PC-9 (cell line): ENCODE data around the gene RNF114. TPM values are rescaled to one million over a fixed set of nuclear protein-coding genes. Genes with fewer than 3 reads are reported as not detected.

Experiments
- BruUV-seq: library from RNA; stranded (reverse); fragments of 400-500 nt; replicated peaks from 2 replicates; lab custom pipeline; 2021; lab: Mats Ljungman, UMichigan
- CTCF ChIA-PET: fragments of 300-600 bp; sonication (Branson Sonifier 250); formaldehyde crosslinking; loops from one replicate; lab custom pipeline; 2022; ENCODE audit warnings: antibody characterized with exemption; lab: Charles Lee
- POLR2A ChIA-PET: fragments of 300-600 bp; sonication (Branson Sonifier 250); formaldehyde crosslinking; loops from one replicate; lab custom pipeline; 2022; ENCODE audit warnings: antibody characterized with exemption; ENCODE audit not compliant: unreplicated experiment; lab: Charles Lee
- DNase-seq, 2 experiments: peaks; one replicate each; pipeline versions ENCODE4 v3.0.0 to v3.0.0-alpha.2; 2015 to 2022; ENCODE audit warnings: mixed read lengths in 1 of 2
- H2AFZ ChIP-seq: fragments of 200-600 bp; sonication (generic); 2 replicates; pipeline ENCODE4 v1.8.1; 2017; ENCODE audit warnings: antibody characterized with exemption
- H3F3A ChIP-seq: fragments of 200-600 bp; sonication (generic); 2 replicates; pipeline ENCODE4 v1.8.1; 2017; ENCODE audit warnings: antibody characterized with exemption, mild to moderate bottlenecking, low read depth; ENCODE audit not compliant: insufficient read depth
- H3K27ac ChIP-seq: fragments of 200-600 bp; sonication (generic); 2 replicates; pipeline ENCODE4 v1.6.1; 2016; ENCODE audit warnings: mixed run types
- H3K27me3 ChIP-seq: fragments of 200-600 bp; sonication (generic); 2 replicates; pipeline ENCODE4 v1.6.1; 2016; ENCODE audit warnings: low read depth, mixed run types; ENCODE audit not compliant: insufficient read depth
- H3K36me3 ChIP-seq: fragments of 200-600 bp; sonication (generic); 2 replicates; pipeline ENCODE4 v1.6.1; 2016; ENCODE audit warnings: low read depth, mixed run types
- H3K4me1 ChIP-seq: fragments of 200-600 bp; sonication (generic); replicated peaks from 2 replicates; pipeline ENCODE4 v1.6.1; 2016; ENCODE audit warnings: mixed run types; ENCODE audit not compliant: insufficient read depth
- H3K4me2 ChIP-seq: fragments of 200-600 bp; sonication (generic); 2 replicates; pipeline ENCODE4 v1.6.1; 2017; ENCODE audit warnings: mixed run types
- H3K4me3 ChIP-seq: fragments of 200-600 bp; sonication (generic); 2 replicates; pipeline ENCODE4 v1.6.1; 2016; ENCODE audit warnings: mixed run types
- H3K79me2 ChIP-seq: fragments of 200-600 bp; sonication (generic); 2 replicates; pipeline ENCODE4 v1.6.1; 2017; ENCODE audit warnings: low read depth, mixed run types
- H3K9me2 ChIP-seq: fragments of 200-600 bp; sonication (generic); 2 replicates; pipeline ENCODE4 v1.8.1; 2017; ENCODE audit warnings: mild to moderate bottlenecking; ENCODE audit not compliant: insufficient read depth
- H3K9me3 ChIP-seq: fragments of 200-600 bp; sonication (generic); 2 replicates; pipeline ENCODE4 v1.8.1; 2016; ENCODE audit warnings: low read depth; ENCODE audit not compliant: insufficient read depth
- H4K20me1 ChIP-seq: fragments of 200-600 bp; sonication (generic); 2 replicates; pipeline ENCODE4 v1.8.1; 2017; ENCODE audit not compliant: insufficient read depth
- EZH2 ChIP-seq: fragments of 200-600 bp; sonication (generic); IDR thresholded peaks from 2 replicates; pipeline ENCODE4 v1.8.0; 2017; ENCODE audit warnings: antibody characterized with exemption, low read depth
- intact Hi-C: fragments of 100-400 bp; cut with micrococcal nuclease; formaldehyde crosslinking; loops from one replicate; pipeline ENCODE4 v1.10.0; 2022; ENCODE audit not compliant: unreplicated experiment
- total RNA-seq: library from RNA; stranded (reverse); gene quantifications from 2 replicates; pipeline ENCODE4 v1.2.3, GENCODE V29; 2021
- TF ChIP-seq, protein P1 (sequence below): fragments of 200-600 bp; sonication (generic); conservative IDR thresholded peaks from 2 replicates; pipeline ENCODE4 v1.6.1; 2017; ENCODE audit warnings: mixed run types, antibody characterized with exemption, mild to moderate bottlenecking, moderate library complexity

Gene RNF114
- total RNA-seq, 1 experiment from 2014 or later = 92.5 TPM

DNA sequence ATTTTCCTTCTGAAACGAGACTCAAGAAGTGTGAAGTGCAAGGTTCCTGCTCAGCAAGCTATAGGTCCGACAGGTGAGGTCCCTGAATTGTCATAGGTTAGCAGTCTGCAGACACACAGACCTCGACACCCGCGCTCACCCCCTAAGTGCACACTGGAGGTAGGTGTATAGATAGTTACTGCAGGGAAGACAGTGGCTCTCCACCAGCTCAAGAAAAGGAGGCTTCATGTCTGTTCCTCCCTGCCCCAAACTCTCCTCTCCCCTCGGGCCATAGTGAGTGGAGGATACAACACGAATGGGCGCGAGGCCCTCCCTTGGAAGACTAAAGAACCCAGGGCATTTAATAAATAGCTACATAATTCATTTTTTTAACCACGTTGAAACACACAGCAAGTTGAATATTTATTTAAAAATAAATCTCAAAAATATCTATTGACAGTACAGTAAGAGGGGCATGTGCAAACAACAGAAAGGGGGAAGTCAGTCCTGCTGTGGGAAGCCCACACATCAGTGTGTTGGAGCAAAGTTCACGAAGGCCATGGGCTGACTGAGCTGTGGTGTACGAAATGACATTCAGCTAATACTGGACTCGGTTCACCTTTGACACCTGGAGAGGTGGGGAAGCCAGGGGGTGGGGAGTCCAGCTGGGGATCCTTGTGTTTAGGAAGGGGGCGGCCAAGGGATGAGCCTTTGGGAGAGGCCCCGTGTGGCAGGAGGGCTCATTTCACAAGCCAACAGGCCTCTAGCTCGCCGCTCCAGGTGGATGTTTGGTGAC is 31.6 kb upstream of the RNF114 start:
- peaks cover 9% of the 10 kb centered on the region for H4K20me1 ChIP-seq
- no peak overlapping the region for H2AFZ ChIP-seq
- peaks cover 4% of the 10 kb centered on the region; the same call in 1 of the 2 replicates for H3K79me2 ChIP-seq
- 0 out of 2 replicates have a peak, but pooled peaks cover 4% of the 10 kb centered on the region for H3K4me1 ChIP-seq
- H3K9me2 ChIP-seq = no peaks in the 10 kb centered on the region
- POLR2A ChIA-PET = no interaction called here
- H3F3A ChIP-seq = peaks cover 39% of the 10 kb centered on the region; the same call in 1 of the 2 replicates
- H3K4me2 ChIP-seq = no peak overlapping the region
- BruUV-seq = no TSS peak
- H3K4me3 ChIP-seq = no peak overlapping the region
- no peak for DNase-seq
- H3K36me3 ChIP-seq = peaks cover 40% of the 10 kb centered on the region
- intact Hi-C loops = no loop called here
- no peaks in the 10 kb centered on the region for H3K27me3 ChIP-seq
- CTCF ChIA-PET = interaction anchor here (0.6 kb wide), 3 partner anchors 377 to 549 kb away, joined by 3 to 8 read pairs (median 6); no protein-coding TSS in a partner anchor
- H3K27ac ChIP-seq = no peak overlapping the region
- TF ChIP-seq EZH2 = no peak
- TF ChIP-seq, protein P1, sequence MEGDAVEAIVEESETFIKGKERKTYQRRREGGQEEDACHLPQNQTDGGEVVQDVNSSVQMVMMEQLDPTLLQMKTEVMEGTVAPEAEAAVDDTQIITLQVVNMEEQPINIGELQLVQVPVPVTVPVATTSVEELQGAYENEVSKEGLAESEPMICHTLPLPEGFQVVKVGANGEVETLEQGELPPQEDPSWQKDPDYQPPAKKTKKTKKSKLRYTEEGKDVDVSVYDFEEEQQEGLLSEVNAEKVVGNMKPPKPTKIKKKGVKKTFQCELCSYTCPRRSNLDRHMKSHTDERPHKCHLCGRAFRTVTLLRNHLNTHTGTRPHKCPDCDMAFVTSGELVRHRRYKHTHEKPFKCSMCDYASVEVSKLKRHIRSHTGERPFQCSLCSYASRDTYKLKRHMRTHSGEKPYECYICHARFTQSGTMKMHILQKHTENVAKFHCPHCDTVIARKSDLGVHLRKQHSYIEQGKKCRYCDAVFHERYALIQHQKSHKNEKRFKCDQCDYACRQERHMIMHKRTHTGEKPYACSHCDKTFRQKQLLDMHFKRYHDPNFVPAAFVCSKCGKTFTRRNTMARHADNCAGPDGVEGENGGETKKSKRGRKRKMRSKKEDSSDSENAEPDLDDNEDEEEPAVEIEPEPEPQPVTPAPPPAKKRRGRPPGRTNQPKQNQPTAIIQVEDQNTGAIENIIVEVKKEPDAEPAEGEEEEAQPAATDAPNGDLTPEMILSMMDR = no peak
- H3K9me3 ChIP-seq = no peaks in the 10 kb centered on the region

DNA sequence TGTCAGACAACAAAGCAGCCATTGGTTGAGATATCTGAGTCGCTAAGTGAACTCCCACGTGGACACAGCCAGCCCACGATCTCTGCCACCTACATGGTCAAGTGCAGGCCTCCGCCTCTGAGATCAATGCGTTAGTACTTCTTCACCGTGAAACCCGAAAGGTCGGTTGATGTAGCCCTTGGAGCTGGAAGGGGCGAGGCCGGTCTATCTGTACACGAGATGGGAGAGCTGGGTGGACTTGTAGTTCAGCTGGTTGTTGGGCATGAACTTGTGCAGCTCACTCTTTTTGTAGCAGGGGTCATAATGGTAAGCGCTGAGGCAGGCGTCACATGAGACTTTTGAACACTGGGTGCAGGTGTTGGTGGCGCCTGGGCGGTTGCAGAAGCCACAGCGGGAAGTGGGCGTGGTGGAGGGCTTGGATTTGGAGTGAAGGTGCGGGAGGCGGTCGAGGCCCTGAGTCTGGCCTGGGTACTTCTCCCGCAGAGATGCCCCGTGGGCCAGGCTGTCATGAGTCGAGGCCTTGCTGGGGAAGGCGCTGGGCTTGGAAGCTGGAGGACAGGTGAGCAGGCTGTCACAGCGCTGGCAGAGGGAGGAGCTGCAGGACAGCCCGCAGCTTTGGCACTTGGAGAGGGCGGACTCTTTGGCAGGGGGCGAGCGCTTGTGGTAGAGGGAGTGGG is 30.6 kb upstream of the RNF114 start:
- CTCF ChIA-PET = no interaction called here
- no peaks in the 10 kb centered on the region for H3K4me1 ChIP-seq
- H3K9me3 ChIP-seq = no peaks in the 10 kb centered on the region
- H3K79me2 ChIP-seq = peaks cover 13% of the 10 kb centered on the region
- H3F3A ChIP-seq = peaks cover 30% of the 10 kb centered on the region; the same call in 1 of the 2 replicates
- BruUV-seq = no TSS peak
- H3K9me2 ChIP-seq = no peaks in the 10 kb centered on the region
- H2AFZ ChIP-seq = no peak overlapping the region
- H4K20me1 ChIP-seq = peaks cover 18% of the 10 kb centered on the region
- peaks cover 48% of the 10 kb centered on the region for H3K36me3 ChIP-seq
- H3K27ac ChIP-seq = no peak overlapping the region
- POLR2A ChIA-PET = no interaction called here
- intact Hi-C loops = no loop called here
- no peak overlapping the region for H3K4me2 ChIP-seq
- DNase-seq = no peak
- H3K4me3 ChIP-seq = no peak overlapping the region
- TF ChIP-seq, protein P1 = no peak
- TF ChIP-seq EZH2 = no peak
- no peaks in the 10 kb centered on the region for H3K27me3 ChIP-seq

DNA sequence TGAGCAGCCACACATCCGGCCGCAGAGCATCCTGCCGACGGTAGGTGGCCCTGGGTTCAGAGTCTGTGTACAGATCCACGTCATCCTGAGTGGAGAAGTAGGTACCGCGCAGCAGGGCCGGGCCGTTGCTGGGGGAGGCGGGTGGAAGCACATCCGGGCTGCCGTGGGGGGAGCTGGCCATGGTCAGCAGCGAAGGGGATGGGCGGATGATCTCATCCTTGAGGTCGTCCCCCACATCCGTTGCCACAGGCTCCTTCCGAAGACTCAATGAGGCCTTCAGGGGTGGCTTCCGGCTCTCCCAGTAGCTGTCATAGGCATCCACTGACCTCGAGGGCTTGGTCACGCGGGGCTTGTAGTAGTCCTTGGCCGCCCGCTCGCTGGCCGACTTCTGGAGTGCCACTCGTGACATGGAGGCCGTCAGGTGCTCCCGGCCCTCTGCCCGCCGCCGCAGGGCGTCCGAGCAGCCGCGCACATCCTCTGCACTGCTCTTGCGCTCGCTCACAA is 30.0 kb upstream of the RNF114 start:
- CTCF ChIA-PET = interaction anchor here (0.6 kb wide), 1 partner anchor 9 kb away, joined by 4 read pairs; the partner anchor contains the start of gene SPATA2
- Histone ChIP-seq H2AFZ (no peak overlapping the region), H3K4me1 (no peaks in the 10 kb centered on the region), H3K36me3 (peaks cover 48% of the 10 kb centered on the region), H3K9me2 (no peaks in the 10 kb centered on the region), H4K20me1 (peaks cover 24% of the 10 kb centered on the region), H3K79me2 (peaks cover 19% of the 10 kb centered on the region), H3K27me3 (no peaks in the 10 kb centered on the region), H3F3A (peaks cover 25% of the 10 kb centered on the region; the same call in 1 of the 2 replicates), H3K9me3 (no peaks in the 10 kb centered on the region), H3K4me3 (no peak overlapping the region), H3K4me2 (no peak overlapping the region), H3K27ac (no peak overlapping the region)
- intact Hi-C loops = no loop called here
- DNase-seq = no peak
- no TSS peak for BruUV-seq
- POLR2A ChIA-PET = no interaction called here
- TF ChIP-seq, protein P1 = no peak
- TF ChIP-seq EZH2 = no peak
